IMR-90 (cell line): ENCODE measurements around the gene NRP2. TPM values are rescaled to one million over a fixed set of nuclear protein-coding genes. Genes with fewer than 3 reads are reported as not detected.

Source experiments
- ATAC-seq: fragments of 200-7000 bp; cut with Tn5 transposase; 2 replicates; pipeline ENCODE4 v1.9.1; 2020; ENCODE audit warnings: low read depth, mild to moderate bottlenecking, moderate library complexity
- BruUV-seq: library from RNA; stranded (reverse); fragments of 400-500 nt; replicated peaks from 2 replicates; lab custom pipeline; 2021; lab: Mats Ljungman, UMichigan
- CTCF ChIA-PET: fragments of 300-600 bp; formaldehyde crosslinking; extraction: SDS; loops from one replicate; lab custom pipeline; 2021; ENCODE audit warnings: antibody characterized with exemption; lab: Yijun Ruan, JAX
- POLR2A ChIA-PET: fragments of 300-600 bp; sonication (Branson Sonifier 250); formaldehyde crosslinking; loops from one replicate; lab custom pipeline; 2022; ENCODE audit warnings: antibody characterized with exemption; ENCODE audit not compliant: unreplicated experiment; lab: Charles Lee
- DNase-seq: peaks from one replicate; pipeline ENCODE4 v3.0.0; 2013
- H2AFZ ChIP-seq: replicated peaks from 2 replicates; pipeline ENCODE3; 2013; ENCODE audit warnings: low read length, mild to moderate bottlenecking; ENCODE audit not compliant: poor library complexity
- H2AK5ac ChIP-seq: 2 replicates; pipeline ENCODE4 v1.6.1; 2013; ENCODE audit warnings: low read depth, low read length, inconsistent platforms
- H2AK9ac ChIP-seq: replicated peaks from 2 replicates; pipeline ENCODE3; 2013; ENCODE audit warnings: mild to moderate bottlenecking, low read depth, low read length, moderate library complexity; ENCODE audit not compliant: poor library complexity
- H2BK120ac ChIP-seq: 2 replicates; pipeline ENCODE4 v1.6.1; 2013; ENCODE audit warnings: low read depth, low read length, inconsistent platforms
- H2BK15ac ChIP-seq: 3 replicates; pipeline ENCODE4 v1.6.1; 2013; ENCODE audit warnings: low read depth, low read length, inconsistent platforms
- H2BK20ac ChIP-seq: 2 replicates; pipeline ENCODE4 v1.6.1; 2013; ENCODE audit warnings: low read depth, mild to moderate bottlenecking, inconsistent platforms, low read length, moderate library complexity
- H2BK5ac ChIP-seq: 2 replicates; pipeline ENCODE4 v1.6.1; 2013; ENCODE audit warnings: mild to moderate bottlenecking, low read depth, low read length, inconsistent platforms; ENCODE audit not compliant: poor library complexity, severe bottlenecking
- H3K14ac ChIP-seq: replicated peaks from 2 replicates; pipeline ENCODE4 v1.6.1; 2013; ENCODE audit warnings: low read depth, low read length, inconsistent platforms
- H3K18ac ChIP-seq: 2 replicates; pipeline ENCODE4 v1.6.1; 2013; ENCODE audit warnings: low read depth, low read length, control low read depth
- H3K23ac ChIP-seq: 2 replicates; pipeline ENCODE4 v1.6.1; 2013; ENCODE audit warnings: low read depth, low read length, inconsistent platforms
- H3K27ac ChIP-seq: 2 replicates; pipeline ENCODE4 v1.5.1; 2013; ENCODE audit warnings: mild to moderate bottlenecking, control low read depth, low read length; ENCODE audit not compliant: insufficient read depth
- H3K27me3 ChIP-seq: 2 replicates; pipeline ENCODE4 v1.6.1; 2013; ENCODE audit warnings: low read length; ENCODE audit not compliant: control insufficient read depth, insufficient read depth
- H3K36me3 ChIP-seq: 2 replicates; pipeline ENCODE4 v1.6.1; 2013; ENCODE audit warnings: low read length, mixed read lengths; ENCODE audit not compliant: control insufficient read depth, insufficient read depth
- H3K4ac ChIP-seq: 2 replicates; pipeline ENCODE4 v1.6.1; 2013; ENCODE audit warnings: low read depth, low read length, inconsistent platforms
- H3K4me1 ChIP-seq: 2 replicates; pipeline ENCODE4 v1.6.1; 2013; ENCODE audit warnings: low read length, mixed read lengths; ENCODE audit not compliant: control insufficient read depth, insufficient read depth
- H3K4me2 ChIP-seq: 2 replicates; pipeline ENCODE4 v1.6.1; 2013; ENCODE audit warnings: low read depth, mild to moderate bottlenecking, control low read depth, low read length, moderate library complexity
- H3K4me3 ChIP-seq: 2 replicates; pipeline ENCODE4 v1.5.1; 2013; ENCODE audit warnings: low read depth, mild to moderate bottlenecking, control low read depth, low read length, moderate library complexity; ENCODE audit not compliant: insufficient read depth
- H3K56ac ChIP-seq: 2 replicates; pipeline ENCODE4 v1.6.1; 2013; ENCODE audit warnings: low read length, inconsistent platforms; ENCODE audit not compliant: insufficient read depth; ENCODE audit errors: extremely low read depth
- H3K79me1 ChIP-seq, 2 experiments: 2 replicates each; pipeline ENCODE4 v1.6.1; 2013; ENCODE audit warnings: low read length in 2 of 2, inconsistent platforms in 1 of 2, low read depth in 1 of 2
- H3K9ac ChIP-seq: 2 replicates; pipeline ENCODE4 v1.6.1; 2013; ENCODE audit warnings: low read depth, low read length, control low read depth
- H3K9me1 ChIP-seq: 2 replicates; pipeline ENCODE4 v1.6.1; 2013; ENCODE audit warnings: low read length, inconsistent platforms; ENCODE audit not compliant: insufficient read depth
- H3K9me3 ChIP-seq: 2 replicates; pipeline ENCODE4 v1.6.1; 2013; ENCODE audit warnings: low read length; ENCODE audit not compliant: control insufficient read depth, insufficient read depth
- H4K20me1 ChIP-seq: 2 replicates; pipeline ENCODE4 v1.6.1; 2013; ENCODE audit warnings: low read length, inconsistent platforms; ENCODE audit not compliant: insufficient read depth
- H4K5ac ChIP-seq: 2 replicates; pipeline ENCODE4 v1.6.1; 2013; ENCODE audit warnings: mild to moderate bottlenecking, low read depth, low read length, control low read depth
- H4K8ac ChIP-seq, 2 experiments: 2 replicates each; pipeline ENCODE4 v1.6.1; 2013; ENCODE audit warnings: low read depth in 2 of 2, low read length in 2 of 2, control low read depth in 1 of 2, inconsistent platforms in 1 of 2
- H4K91ac ChIP-seq: 2 replicates; pipeline ENCODE4 v1.6.1; 2013; ENCODE audit warnings: low read depth, low read length, inconsistent platforms; ENCODE audit not compliant: insufficient read depth
- CEBPB ChIP-seq: IDR thresholded peaks from 2 replicates; pipeline ENCODE4 v1.6.1; 2012; ENCODE audit warnings: low read depth, low read length, improper control_type of control experiment
- CTCF ChIP-seq: conservative IDR thresholded peaks from 2 replicates; pipeline ENCODE4 v1.5.1; 2012; ENCODE audit warnings: mild to moderate bottlenecking, low read depth, low read length, improper control_type of control experiment
- RAD21 ChIP-seq: IDR thresholded peaks from 2 replicates; pipeline ENCODE4 v1.6.1; 2012; ENCODE audit warnings: low read length, improper control_type of control experiment
- SMC3 ChIP-seq: fragments of 150-350 bp; IDR thresholded peaks from 2 replicates; pipeline ENCODE4 v1.6.1; 2016; ENCODE audit warnings: low read depth, mild to moderate bottlenecking, antibody characterized with exemption, low read length, moderate library complexity
- WGBS, 2 experiments: methylation state at CpG; one replicate each; pipeline versions ENCODE4 v1.1.5 to v1.1.7; 2013; ENCODE audit warnings: missing lambda C conversion rate in 2 of 2; ENCODE audit not compliant: insufficient read length in 1 of 2; ENCODE audit errors: extremely low coverage in 2 of 2; 5-methylcytosine and 5-hydroxymethylcytosine counted together
- dilution Hi-C: fragments of 300-500 bp; cut with HindIII; formaldehyde crosslinking; loops from one replicate; pipeline ENCODE4 v1.14.3; 2018; ENCODE audit warnings: low sequenced_read_pairs; ENCODE audit not compliant: unreplicated experiment
- in situ Hi-C: fragments of 300-500 bp; cut with MboI; formaldehyde crosslinking; loops from 3 replicates; pipeline ENCODE4 v1.14.3; 2019; ENCODE audit warnings: low sequenced_read_pairs, inconsistent platforms, mixed read lengths
- intact Hi-C: fragments of 100-400 bp; cut with micrococcal nuclease; formaldehyde crosslinking; loops from 2 replicates; pipeline ENCODE4 v1.10.0; 2022
- polyA plus RNA-seq, 3 experiments: library from polyadenylated mRNA; depleted of rRNA; stranded (reverse); fragments of >200 nt; gene quantifications; 2 replicates each; pipeline ENCODE4 v1.2.3, GENCODE V29; 2012; ENCODE audit warnings: low replicate concordance in 1 of 3
- total RNA-seq: library from RNA; depleted of rRNA; stranded (reverse); fragments of >200 nt; gene quantifications from 2 replicates; pipeline ENCODE4 v1.2.3, GENCODE V29; 2012

The NRP2 gene
- total and polyA plus RNA-seq, 2 of the 4 experiments (the other 2 are of a cell fraction) = 46.4 to 51.3 TPM

GRCh38 chr2:205686783-205687640, 4.7 kb downstream of the NRP2 start:
- peak; percentile 35 for DNase-seq
- Histone ChIP-seq H3K23ac (peak overlapping the region; percentile 74), H4K91ac (peak overlapping the region; percentile 73), H3K14ac (peak overlapping the region; percentile 72; the same call in 1 of the 2 replicates), H3K4me3 (peak overlapping the region; percentile 90), H2BK15ac (peak overlapping the region; percentile 91), H3K9me1 (0 out of 2 replicates have a peak, but pooled peaks cover 6% of the 10 kb centered on the region), H3K27me3 (no peaks in the 10 kb centered on the region), H3K4me2 (peak overlapping the region; percentile 84), H2AFZ (peak overlapping the region; percentile 83), H2BK5ac (peak overlapping the region; percentile 30), H2AK5ac (peak overlapping the region; percentile 56; the same call in 1 of the 2 replicates), H2AK9ac (peak overlapping the region; percentile 52), H3K9ac (peak overlapping the region; percentile 95), H2BK20ac (peak overlapping the region; percentile 58), H2BK120ac (peak overlapping the region; percentile 74), H3K9me3 (no peaks in the 10 kb centered on the region), H3K18ac (peak overlapping the region; percentile 51), H3K4ac (peak overlapping the region; percentile 82), H3K79me1 (peaks cover 24 to 66% of the 10 kb centered on the region in 2 experiments), H4K20me1 (no peaks in the 10 kb centered on the region; the same call in 1 of the 2 replicates), H3K4me1 (peaks cover 15% of the 10 kb centered on the region), H3K36me3 (peaks cover 7% of the 10 kb centered on the region; the same call in 1 of the 2 replicates), H3K27ac (peak overlapping the region; percentile 90), H4K5ac (peak overlapping the region; percentile 19), H4K8ac (peak overlapping the region; percentile 76 to 77), H3K56ac (0 out of 2 replicates have a peak overlapping the region, but pooled peaks have one; percentile 3)
- ChIA-PET CTCF (no interaction called here), POLR2A (no interaction called here)
- 37% methylated on average over 8 of the region's 28 CpGs; no CpG with 5 or more reads in 1 of the 2 experiments for WGBS, 2 experiments
- no TSS peak for BruUV-seq
- TF ChIP-seq RAD21 (peak; percentile 15; the same call in 1 of the 2 replicates), SMC3 (0 out of 2 replicates have a peak, but pooled peaks have one; percentile 9), CTCF (peak; percentile 33), CEBPB (no peak)
- intact Hi-C loops = loop anchor here (1.0 to 10.0 kb wide), 2 partner anchors 44 to 662 kb away; no protein-coding TSS in a partner anchor
- dilution Hi-C loops = no loop called here
- ATAC-seq = no peak
- in situ Hi-C loops = loop anchor here (5.0 to 25.0 kb wide), 5 partner anchors 45 to 1150 kb away; partner anchors contain the start of gene PARD3B
